ENCODE data around the gene MMP7. TPM values are rescaled to one million over a fixed set of nuclear protein-coding genes. Genes with fewer than 3 reads are reported as not detected.

The MMP7 gene
- total RNA-seq, 1 donor: 0.31 TPM

GRCh38 chr11:102552447-102553194 lies 22.1 kb upstream of the MMP7 start:
- H3K4me3 ChIP-seq (ENCODE audit: low read length): no peak overlapping the region
- H3K27me3 ChIP-seq (ENCODE audit: insufficient read depth, low read length): no peaks in the 10 kb centered on the region
- H3K4me1 ChIP-seq (ENCODE audit: insufficient read depth, low read length): peaks cover 9% of the 10 kb centered on the region
- H3K9me3 ChIP-seq (ENCODE audit: low read depth, low read length): no peaks in the 10 kb centered on the region

GRCh38 chr11:102552020-102552419 lies 21.5 kb upstream of the MMP7 start:
- H3K4me3 ChIP-seq (ENCODE audit: low read length): no peak overlapping the region
- no peaks in the 10 kb centered on the region for H3K27me3 ChIP-seq (ENCODE audit: insufficient read depth, low read length)
- no peaks in the 10 kb centered on the region for H3K9me3 ChIP-seq (ENCODE audit: low read depth, low read length)
- peaks cover 13% of the 10 kb centered on the region for H3K4me1 ChIP-seq (ENCODE audit: insufficient read depth, low read length)

GRCh38 chr11:102551169-102551781 lies 20.7 kb upstream of the MMP7 start:
- Histone ChIP-seq H3K4me3 (ENCODE audit: low read length) (no peak overlapping the region), H3K27me3 (ENCODE audit: insufficient read depth, low read length) (no peaks in the 10 kb centered on the region), H3K9me3 (ENCODE audit: low read depth, low read length) (no peaks in the 10 kb centered on the region), H3K4me1 (ENCODE audit: insufficient read depth, low read length) (peaks cover 15% of the 10 kb centered on the region)

GRCh38 chr11:102546923-102547471 lies 16.4 kb upstream of the MMP7 start:
- H3K4me1 ChIP-seq (ENCODE audit: insufficient read depth, low read length): peaks cover 26% of the 10 kb centered on the region

GRCh38 chr11:102546427-102546826 lies 15.9 kb upstream of the MMP7 start:
- peaks cover 26% of the 10 kb centered on the region for H3K4me1 ChIP-seq (ENCODE audit: insufficient read depth, low read length)
- H3K4me3 ChIP-seq (ENCODE audit: low read length): no peak overlapping the region
- H3K27me3 ChIP-seq (ENCODE audit: insufficient read depth, low read length): no peaks in the 10 kb centered on the region
- H3K9me3 ChIP-seq (ENCODE audit: low read depth, low read length): no peaks in the 10 kb centered on the region

More at GRCh38 chr11:102546923-102547471, 16.4 kb upstream of the MMP7 start:
- Histone ChIP-seq H3K27me3 (ENCODE audit: insufficient read depth, low read length) (no peaks in the 10 kb centered on the region), H3K9me3 (ENCODE audit: low read depth, low read length) (no peaks in the 10 kb centered on the region), H3K4me3 (ENCODE audit: low read length) (no peak overlapping the region)

GRCh38 chr11:102545701-102546100 lies 15.2 kb upstream of the MMP7 start:
- H3K27me3 ChIP-seq (ENCODE audit: insufficient read depth, low read length): no peaks in the 10 kb centered on the region
- no peak overlapping the region for H3K4me3 ChIP-seq (ENCODE audit: low read length)
- peaks cover 26% of the 10 kb centered on the region for H3K4me1 ChIP-seq (ENCODE audit: insufficient read depth, low read length)
- H3K9me3 ChIP-seq (ENCODE audit: low read depth, low read length): no peaks in the 10 kb centered on the region

- H3K4me3 ChIP-seq (ENCODE audit: low read length): no peak overlapping the region
- H3K4me1 ChIP-seq (ENCODE audit: insufficient read depth, low read length): peaks cover 26% of the 10 kb centered on the region
- H3K9me3 ChIP-seq (ENCODE audit: low read depth, low read length): no peaks in the 10 kb centered on the region
- H3K27me3 ChIP-seq (ENCODE audit: insufficient read depth, low read length): no peaks in the 10 kb centered on the region
Measured at GRCh38 chr11:102544594-102544993, 14.0 kb upstream of the MMP7 start.

GRCh38 chr11:102539567-102539966 lies 9.0 kb upstream of the MMP7 start:
- Histone ChIP-seq H3K9me3 (ENCODE audit: low read depth, low read length) (no peaks in the 10 kb centered on the region), H3K4me3 (ENCODE audit: low read length) (no peak overlapping the region), H3K27me3 (ENCODE audit: insufficient read depth, low read length) (no peaks in the 10 kb centered on the region), H3K4me1 (ENCODE audit: insufficient read depth, low read length) (no peaks in the 10 kb centered on the region)

GRCh38 chr11:102538932-102539331 lies 8.4 kb upstream of the MMP7 start:
- Histone ChIP-seq H3K27me3 (ENCODE audit: insufficient read depth, low read length) (no peaks in the 10 kb centered on the region), H3K4me1 (ENCODE audit: insufficient read depth, low read length) (no peaks in the 10 kb centered on the region), H3K9me3 (ENCODE audit: low read depth, low read length) (no peaks in the 10 kb centered on the region), H3K4me3 (ENCODE audit: low read length) (no peak overlapping the region)

- Histone ChIP-seq H3K4me1 (ENCODE audit: insufficient read depth, low read length) (no peaks in the 10 kb centered on the region), H3K27me3 (ENCODE audit: insufficient read depth, low read length) (no peaks in the 10 kb centered on the region), H3K4me3 (ENCODE audit: low read length) (no peak overlapping the region), H3K9me3 (ENCODE audit: low read depth, low read length) (no peaks in the 10 kb centered on the region)
Measured at GRCh38 chr11:102534261-102534872, 3.8 kb upstream of the MMP7 start.

- Histone ChIP-seq H3K4me3 (ENCODE audit: low read length) (no peak overlapping the region), H3K4me1 (ENCODE audit: insufficient read depth, low read length) (no peaks in the 10 kb centered on the region), H3K27me3 (ENCODE audit: insufficient read depth, low read length) (no peaks in the 10 kb centered on the region), H3K9me3 (ENCODE audit: low read depth, low read length) (no peaks in the 10 kb centered on the region)
Measured at GRCh38 chr11:102528618-102529017, 1.9 kb downstream of the MMP7 start.

- H3K4me1 ChIP-seq (ENCODE audit: insufficient read depth, low read length): no peaks in the 10 kb centered on the region
- no peaks in the 10 kb centered on the region for H3K27me3 ChIP-seq (ENCODE audit: insufficient read depth, low read length)
- H3K4me3 ChIP-seq (ENCODE audit: low read length): no peak overlapping the region
- no peaks in the 10 kb centered on the region for H3K9me3 ChIP-seq (ENCODE audit: low read depth, low read length)
Measured at GRCh38 chr11:102527684-102528083, 2.9 kb downstream of the MMP7 start.

- Histone ChIP-seq H3K9me3 (ENCODE audit: low read depth, low read length) (no peaks in the 10 kb centered on the region), H3K4me3 (ENCODE audit: low read length) (no peak overlapping the region), H3K4me1 (ENCODE audit: insufficient read depth, low read length) (no peaks in the 10 kb centered on the region), H3K27me3 (ENCODE audit: insufficient read depth, low read length) (no peaks in the 10 kb centered on the region)
Measured at GRCh38 chr11:102527041-102527440, 3.5 kb downstream of the MMP7 start.

- no peak overlapping the region for H3K4me3 ChIP-seq (ENCODE audit: low read length)
- no peaks in the 10 kb centered on the region for H3K4me1 ChIP-seq (ENCODE audit: insufficient read depth, low read length)
- H3K9me3 ChIP-seq (ENCODE audit: low read depth, low read length): no peaks in the 10 kb centered on the region
- H3K27me3 ChIP-seq (ENCODE audit: insufficient read depth, low read length): no peaks in the 10 kb centered on the region
Measured at GRCh38 chr11:102523887-102524286, 6.7 kb downstream of the MMP7 start.

- Histone ChIP-seq H3K9me3 (ENCODE audit: low read depth, low read length) (no peaks in the 10 kb centered on the region), H3K4me3 (ENCODE audit: low read length) (no peak overlapping the region), H3K4me1 (ENCODE audit: insufficient read depth, low read length) (no peaks in the 10 kb centered on the region), H3K27me3 (ENCODE audit: insufficient read depth, low read length) (no peaks in the 10 kb centered on the region)
Measured at GRCh38 chr11:102523189-102523570, 7.4 kb downstream of the MMP7 start.
